Neural cell (in vitro differentiated cells): ENCODE data around the gene TGDS. TPM values are rescaled to one million over a fixed set of nuclear protein-coding genes. Genes with fewer than 3 reads are reported as not detected.

Experiments used
- H2AFZ ChIP-seq: fragments of 200-600, 300-800 bp; sonication (generic), shearing (Covaris generic); 2 replicates; pipeline ENCODE4 v1.6.0; 2014; ENCODE audit warnings: low read depth, mild to moderate bottlenecking, antibody characterized with exemption, low read length, moderate library complexity
- H3F3A ChIP-seq: fragments of 200-600 bp; shearing (Covaris generic); 2 replicates; pipeline ENCODE4 v1.6.1; 2016; ENCODE audit warnings: mild to moderate bottlenecking, moderate library complexity, mixed read lengths, antibody characterized with exemption, low read length; ENCODE audit not compliant: insufficient read depth, poor library complexity, severe bottlenecking
- H3K27ac ChIP-seq: fragments of 200-600, 300-800 bp; sonication (generic), shearing (Covaris generic); 2 replicates; pipeline ENCODE4 v1.5.1; 2014; ENCODE audit warnings: mild to moderate bottlenecking, low read length, moderate library complexity
- H3K27me3 ChIP-seq: fragments of 300-800, 200-600 bp; sonication (generic), shearing (Covaris generic); 2 replicates; pipeline ENCODE4 v1.6.0; 2014; ENCODE audit warnings: mild to moderate bottlenecking, low read depth, low read length, moderate library complexity; ENCODE audit not compliant: insufficient read depth
- H3K36me3 ChIP-seq: fragments of 300-800, 200-600 bp; sonication (generic), shearing (Covaris generic); 2 replicates; pipeline ENCODE4 v1.5.1; 2014; ENCODE audit warnings: mild to moderate bottlenecking, antibody characterized with exemption, low read length, moderate library complexity; ENCODE audit not compliant: insufficient read depth
- H3K4me2 ChIP-seq: fragments of 300-800, 200-600 bp; sonication (generic), shearing (Covaris generic); 2 replicates; pipeline ENCODE4 v1.6.0; 2014; ENCODE audit warnings: mild to moderate bottlenecking, low read length
- H3K4me3 ChIP-seq: fragments of 300-800, 200-600 bp; sonication (generic), shearing (Covaris generic); 2 replicates; pipeline ENCODE4 v1.5.1; 2014; ENCODE audit warnings: mild to moderate bottlenecking, low read length, moderate library complexity
- H3K79me2 ChIP-seq: fragments of 200-600 bp; shearing (Covaris generic); replicated peaks from 2 replicates; pipeline ENCODE4 v1.6.0; 2014; ENCODE audit warnings: mild to moderate bottlenecking, low read length, moderate library complexity; ENCODE audit not compliant: insufficient read depth
- H3K9ac ChIP-seq: fragments of 300-800, 200-600 bp; sonication (generic), shearing (Covaris generic); 2 replicates; pipeline ENCODE4 v1.6.1; 2016; ENCODE audit warnings: mild to moderate bottlenecking, low read length, mixed read lengths
- H3K9me2 ChIP-seq: fragments of 200-600 bp; shearing (Covaris generic); 2 replicates; pipeline ENCODE4 v1.6.1; 2016; ENCODE audit warnings: mild to moderate bottlenecking, low read length, mixed read lengths; ENCODE audit not compliant: insufficient read depth
- H3K9me3 ChIP-seq: fragments of 200-600, 300-800 bp; sonication (generic), shearing (Covaris generic); 2 replicates; pipeline ENCODE4 v1.6.1; 2016; ENCODE audit warnings: mild to moderate bottlenecking, mixed run types, low read length, moderate library complexity, mixed read lengths
- H4K20me1 ChIP-seq: fragments of 200-600 bp; shearing (Covaris generic); 2 replicates; pipeline ENCODE4 v1.6.1; 2016; ENCODE audit warnings: mild to moderate bottlenecking, mixed run types; ENCODE audit not compliant: insufficient read depth
- EP300 ChIP-seq: fragments of 450-650 bp; conservative IDR thresholded peaks from 2 replicates; pipeline ENCODE4 v1.6.1; 2014; ENCODE audit warnings: antibody characterized with exemption, mild to moderate bottlenecking, moderate library complexity; ENCODE audit not compliant: poor library complexity, severe bottlenecking
- EZH2 ChIP-seq: fragments of 200-600, 300-800 bp; shearing (Covaris generic), sonication (generic); IDR thresholded peaks from 2 replicates; pipeline ENCODE4 v1.6.1; 2014; ENCODE audit warnings: antibody characterized with exemption, low read length, borderline replicate concordance, mild to moderate bottlenecking; ENCODE audit not compliant: insufficient read depth, poor library complexity, severe bottlenecking
- MXI1 ChIP-seq: fragments of 450-650 bp; conservative IDR thresholded peaks from 2 replicates; pipeline ENCODE4 v1.6.1; 2014; ENCODE audit warnings: antibody characterized with exemption, mild to moderate bottlenecking; ENCODE audit not compliant: poor library complexity, severe bottlenecking
- POLR2AphosphoS5 ChIP-seq: IDR thresholded peaks from 2 replicates; pipeline ENCODE4 v1.6.1; 2012
- RAD21 ChIP-seq: fragments of 450-650 bp; conservative IDR thresholded peaks from 2 replicates; pipeline ENCODE4 v1.6.1; 2014; ENCODE audit warnings: antibody characterized with exemption, mild to moderate bottlenecking, moderate library complexity
- REST ChIP-seq: IDR thresholded peaks from 2 replicates; pipeline ENCODE4 v1.6.1; 2012; ENCODE audit warnings: borderline replicate concordance
- SMC3 ChIP-seq: fragments of 450-650 bp; conservative IDR thresholded peaks from 2 replicates; pipeline ENCODE4 v1.6.1; 2014; ENCODE audit warnings: antibody characterized with exemption, mild to moderate bottlenecking, moderate library complexity; ENCODE audit not compliant: poor library complexity
- TAF1 ChIP-seq: IDR thresholded peaks from 2 replicates; pipeline ENCODE4 v1.6.1; 2012; ENCODE audit warnings: low read depth
- polyA plus RNA-seq: library from polyadenylated mRNA; depleted of rRNA; stranded (reverse); fragments of >200 nt; gene quantifications from 2 replicates; pipeline ENCODE4 v1.2.3, GENCODE V29; 2014
- TF ChIP-seq, protein P1 (sequence below): fragments of 450-650 bp; IDR thresholded peaks from 2 replicates; pipeline ENCODE4 v1.5.1; 2014; ENCODE audit warnings: antibody characterized with exemption, mild to moderate bottlenecking, moderate library complexity; ENCODE audit not compliant: poor library complexity, severe bottlenecking

Gene TGDS
- polyA plus RNA-seq, 1 donor from 2014 or later: 10.2 TPM

- H2AFZ ChIP-seq: no peak overlapping the region
- no peak overlapping the region for H3K9ac ChIP-seq
- no peaks in the 10 kb centered on the region for H4K20me1 ChIP-seq
- H3K9me2 ChIP-seq: no peaks in the 10 kb centered on the region
- no peaks in the 10 kb centered on the region for H3K9me3 ChIP-seq
- H3K27me3 ChIP-seq: no peaks in the 10 kb centered on the region
- H3K4me3 ChIP-seq: no peak overlapping the region
- no peaks in the 10 kb centered on the region for H3F3A ChIP-seq
- H3K36me3 ChIP-seq: no peaks in the 10 kb centered on the region
- H3K27ac ChIP-seq: no peak overlapping the region
- H3K79me2 ChIP-seq: no peaks in the 10 kb centered on the region
- TF ChIP-seq, protein P1, sequence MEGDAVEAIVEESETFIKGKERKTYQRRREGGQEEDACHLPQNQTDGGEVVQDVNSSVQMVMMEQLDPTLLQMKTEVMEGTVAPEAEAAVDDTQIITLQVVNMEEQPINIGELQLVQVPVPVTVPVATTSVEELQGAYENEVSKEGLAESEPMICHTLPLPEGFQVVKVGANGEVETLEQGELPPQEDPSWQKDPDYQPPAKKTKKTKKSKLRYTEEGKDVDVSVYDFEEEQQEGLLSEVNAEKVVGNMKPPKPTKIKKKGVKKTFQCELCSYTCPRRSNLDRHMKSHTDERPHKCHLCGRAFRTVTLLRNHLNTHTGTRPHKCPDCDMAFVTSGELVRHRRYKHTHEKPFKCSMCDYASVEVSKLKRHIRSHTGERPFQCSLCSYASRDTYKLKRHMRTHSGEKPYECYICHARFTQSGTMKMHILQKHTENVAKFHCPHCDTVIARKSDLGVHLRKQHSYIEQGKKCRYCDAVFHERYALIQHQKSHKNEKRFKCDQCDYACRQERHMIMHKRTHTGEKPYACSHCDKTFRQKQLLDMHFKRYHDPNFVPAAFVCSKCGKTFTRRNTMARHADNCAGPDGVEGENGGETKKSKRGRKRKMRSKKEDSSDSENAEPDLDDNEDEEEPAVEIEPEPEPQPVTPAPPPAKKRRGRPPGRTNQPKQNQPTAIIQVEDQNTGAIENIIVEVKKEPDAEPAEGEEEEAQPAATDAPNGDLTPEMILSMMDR: no peak
- TF ChIP-seq MXI1 (no peak), SMC3 (no peak), EP300 (no peak), REST (no peak), EZH2 (no peak)
- H3K4me2 ChIP-seq: no peak overlapping the region
Measured at GRCh38 chr13:94608586-94608985, 12.6 kb upstream of the TGDS start.

GRCh38 chr13:94607939-94608338 lies 12.0 kb upstream of the TGDS start:
- Histone ChIP-seq H3F3A (no peaks in the 10 kb centered on the region), H3K79me2 (peaks cover 3% of the 10 kb centered on the region), H2AFZ (no peak overlapping the region), H4K20me1 (no peaks in the 10 kb centered on the region), H3K27me3 (no peaks in the 10 kb centered on the region), H3K27ac (no peak overlapping the region), H3K9ac (no peak overlapping the region), H3K4me2 (no peak overlapping the region), H3K9me3 (no peaks in the 10 kb centered on the region), H3K9me2 (no peaks in the 10 kb centered on the region), H3K4me3 (no peak overlapping the region), H3K36me3 (no peaks in the 10 kb centered on the region)
- TF ChIP-seq RAD21: no peak
- no peak for TF ChIP-seq POLR2AphosphoS5
- TF ChIP-seq TAF1: no peak
- TF ChIP-seq SMC3: no peak
- TF ChIP-seq, protein P1: no peak
- no peak for TF ChIP-seq REST
- no peak for TF ChIP-seq EZH2
- no peak for TF ChIP-seq EP300
- no peak for TF ChIP-seq MXI1
